IgD-negative memory B cell (primary cell): ENCODE data around the gene CDK6. TPM values are rescaled to one million over a fixed set of nuclear protein-coding genes. Genes with fewer than 3 reads are reported as not detected.

ENCODE experiments used
- H3K27ac Mint-ChIP-seq, 3 donors: one replicate each; pipeline ENCODE4 v1.8.0; 2020 to 2022; ENCODE audit warnings: mild to moderate bottlenecking in 3 of 3, mixed read lengths in 3 of 3, moderate library complexity in 1 of 3
- H3K27me3 Mint-ChIP-seq: one replicate; pipeline ENCODE4 v1.8.0; 2021; ENCODE audit warnings: mixed read lengths
- H3K36me3 Mint-ChIP-seq: one replicate; pipeline ENCODE4 v1.8.0; 2020; ENCODE audit warnings: mild to moderate bottlenecking, mixed read lengths
- H3K4me1 Mint-ChIP-seq, 3 donors: one replicate each; pipeline ENCODE4 v1.8.0; 2020 to 2022; ENCODE audit warnings: mixed read lengths in 3 of 3, mild to moderate bottlenecking in 1 of 3
- H3K4me3 Mint-ChIP-seq, 4 donors: one replicate each; pipeline ENCODE4 v1.8.0; 2020 to 2022; ENCODE audit warnings: mild to moderate bottlenecking in 4 of 4, mixed read lengths in 4 of 4, moderate library complexity in 3 of 4
- H3K9me3 Mint-ChIP-seq, 3 donors: one replicate each; pipeline ENCODE4 v1.8.0; 2020 to 2021; ENCODE audit warnings: mixed read lengths in 3 of 3, mild to moderate bottlenecking in 1 of 3
- polyA plus RNA-seq: library from polyadenylated mRNA; unstranded; fragments of 300-500 nt; fragmentation: Illumina TruSeq; gene quantifications from one replicate; pipeline ENCODE4 v1.2.3, GENCODE V29; 2021

Gene CDK6
- polyA plus RNA-seq, 1 donor from 2014 or later, result 7.9 TPM

- Mint-ChIP-seq H3K36me3 (no peaks in the 10 kb centered on the region), H3K9me3 (no peaks in the 10 kb centered on the region), H3K4me3 (no peak overlapping the region), H3K4me1 (peaks cover 7 to 22% (median 16%) of the 10 kb centered on the region in 3 donors), H3K27me3 (no peaks in the 10 kb centered on the region), H3K27ac (no peak overlapping the region)
These were observed 196.4 kb downstream of the CDK6 start for GRCh38 chr7:92639966-92640365.

DNA sequence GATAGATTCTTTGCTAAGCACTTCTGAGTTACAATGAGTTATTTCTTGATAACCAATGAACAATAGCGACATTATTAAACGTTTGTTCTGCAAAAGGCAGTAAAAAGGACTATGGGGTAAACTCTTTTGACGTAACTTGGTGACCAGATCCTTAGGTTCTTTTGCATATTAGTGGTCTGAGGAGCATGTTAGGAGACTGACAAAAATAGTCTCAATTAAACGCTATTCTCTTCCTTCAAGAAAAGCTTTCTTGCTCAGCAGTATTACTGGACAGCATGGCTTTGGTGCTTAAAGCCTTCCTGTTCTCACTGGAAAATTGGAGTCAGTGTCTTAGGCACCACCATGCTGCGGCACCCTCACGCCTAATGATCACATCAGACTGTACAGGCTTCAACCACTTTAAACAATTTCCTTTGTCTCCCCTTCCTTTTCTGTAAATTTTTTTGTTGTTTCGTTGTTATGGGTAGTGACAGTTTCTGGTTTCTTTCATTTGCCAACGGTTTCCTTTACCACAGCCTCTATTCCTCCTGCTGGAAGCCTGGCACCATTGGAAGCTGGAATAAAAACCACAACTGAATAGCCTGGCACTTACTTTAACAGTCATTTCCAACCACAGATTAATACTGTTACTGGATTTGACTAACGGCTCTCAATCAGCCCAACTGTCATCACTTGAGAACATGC is 197.0 kb downstream of the CDK6 start:
- H3K4me3 Mint-ChIP-seq, result peak overlapping the region in 1 of 4 donors; percentile 24
- no peaks in the 10 kb centered on the region for H3K36me3 Mint-ChIP-seq
- peaks cover 9 to 23% (median 16%) of the 10 kb centered on the region in 3 donors for H3K4me1 Mint-ChIP-seq
- H3K27ac Mint-ChIP-seq, result no peak overlapping the region
- H3K9me3 Mint-ChIP-seq, result no peaks in the 10 kb centered on the region
- no peaks in the 10 kb centered on the region for H3K27me3 Mint-ChIP-seq

- H3K36me3 Mint-ChIP-seq, result no peaks in the 10 kb centered on the region
- no peaks in the 10 kb centered on the region for H3K27me3 Mint-ChIP-seq
- H3K9me3 Mint-ChIP-seq, result no peaks in the 10 kb centered on the region
- H3K27ac Mint-ChIP-seq, result no peak overlapping the region
- no peak overlapping the region for H3K4me3 Mint-ChIP-seq
- H3K4me1 Mint-ChIP-seq, result peaks cover 23 to 29% (median 28%) of the 10 kb centered on the region in 3 donors
These were observed 200.3 kb downstream of the CDK6 start for GRCh38 chr7:92636018-92636560.

- H3K4me3 Mint-ChIP-seq, result no peak overlapping the region
- no peaks in the 10 kb centered on the region for H3K9me3 Mint-ChIP-seq
- no peaks in the 10 kb centered on the region for H3K36me3 Mint-ChIP-seq
These were observed 200.8 kb downstream of the CDK6 start for GRCh38 chr7:92635538-92635937.

GRCh38 chr7:92634924-92635519 is 201.4 kb downstream of the CDK6 start:
- no peak overlapping the region for H3K27ac Mint-ChIP-seq
- no peaks in the 10 kb centered on the region for H3K9me3 Mint-ChIP-seq
- no peaks in the 10 kb centered on the region for H3K27me3 Mint-ChIP-seq
- no peak overlapping the region for H3K4me3 Mint-ChIP-seq
- H3K4me1 Mint-ChIP-seq, result peaks cover 24 to 29% (median 28%) of the 10 kb centered on the region in 3 donors
- H3K36me3 Mint-ChIP-seq, result no peaks in the 10 kb centered on the region

More at GRCh38 chr7:92635538-92635937, 200.8 kb downstream of the CDK6 start:
- H3K4me1 Mint-ChIP-seq, result peaks cover 24 to 29% (median 28%) of the 10 kb centered on the region in 3 donors
- H3K27me3 Mint-ChIP-seq, result no peaks in the 10 kb centered on the region
- H3K27ac Mint-ChIP-seq, result no peak overlapping the region

DNA sequence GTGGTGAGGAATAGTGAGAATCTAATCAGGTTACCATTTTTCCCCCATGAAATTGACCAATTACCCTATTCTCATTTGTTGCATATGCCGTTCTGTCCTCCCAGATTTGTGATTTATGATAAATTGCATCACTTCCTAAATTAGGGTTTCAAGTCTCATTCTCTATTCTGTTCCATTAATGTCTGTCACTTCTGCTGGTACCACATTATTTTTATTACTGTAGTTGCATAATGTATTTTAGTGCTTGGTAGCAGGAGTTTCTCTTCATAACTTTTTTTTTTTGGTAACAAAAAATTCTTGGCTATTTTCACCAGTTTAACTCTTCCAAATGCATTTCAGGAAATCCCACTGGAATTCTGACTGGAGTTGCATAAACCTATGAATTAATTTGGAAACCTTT is 202.2 kb downstream of the CDK6 start:
- Mint-ChIP-seq H3K27me3 (no peaks in the 10 kb centered on the region), H3K4me3 (no peak overlapping the region), H3K4me1 (peaks cover 20 to 28% (median 25%) of the 10 kb centered on the region in 3 donors), H3K9me3 (no peaks in the 10 kb centered on the region), H3K36me3 (no peaks in the 10 kb centered on the region), H3K27ac (no peak overlapping the region)

DNA sequence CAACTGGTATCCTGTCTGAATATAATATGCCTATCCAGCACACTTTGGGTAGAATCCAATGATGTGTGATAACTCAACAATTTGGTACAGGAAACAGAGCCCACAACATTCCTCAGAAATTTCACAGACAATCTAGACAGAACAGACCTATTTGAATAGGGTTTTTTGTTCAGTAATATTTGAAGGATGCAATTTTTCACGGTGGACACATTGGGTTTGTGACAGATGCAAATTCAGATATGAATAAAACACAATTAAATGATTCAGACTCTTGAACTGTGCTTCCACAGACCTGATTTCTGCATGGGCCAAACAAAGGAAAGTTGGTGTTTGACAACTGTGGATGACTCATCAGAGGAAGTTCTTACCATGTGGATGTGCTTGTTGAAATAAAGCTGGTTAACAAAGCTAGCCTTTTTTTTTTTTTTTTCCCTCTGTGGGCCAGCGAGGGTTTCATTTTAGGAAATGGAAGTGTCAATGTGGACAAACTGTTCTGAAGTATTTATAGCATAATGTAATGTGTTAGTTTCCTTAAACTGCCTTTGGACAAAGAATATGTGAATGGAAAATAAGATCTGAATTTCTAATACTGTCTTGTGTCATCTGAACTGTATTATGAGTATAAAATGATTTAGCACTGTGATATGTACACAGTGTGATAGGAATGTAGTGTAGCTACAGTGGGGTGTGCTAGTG is 203.0 kb downstream of the CDK6 start:
- H3K36me3 Mint-ChIP-seq, result peaks cover 3% of the 10 kb centered on the region
- H3K27me3 Mint-ChIP-seq, result peaks cover 2% of the 10 kb centered on the region
- H3K9me3 Mint-ChIP-seq, result no peaks in the 10 kb centered on the region
- no peak overlapping the region for H3K27ac Mint-ChIP-seq
- H3K4me3 Mint-ChIP-seq, result no peak overlapping the region
- peaks cover 20 to 28% (median 22%) of the 10 kb centered on the region in 3 donors for H3K4me1 Mint-ChIP-seq

GRCh38 chr7:92632791-92633190 is 203.6 kb downstream of the CDK6 start:
- H3K4me1 Mint-ChIP-seq, result peaks cover 20 to 28% (median 22%) of the 10 kb centered on the region in 3 donors
- no peaks in the 10 kb centered on the region for H3K9me3 Mint-ChIP-seq
- peaks cover 2% of the 10 kb centered on the region for H3K27me3 Mint-ChIP-seq
- H3K36me3 Mint-ChIP-seq, result peaks cover 4% of the 10 kb centered on the region
- H3K27ac Mint-ChIP-seq, result no peak overlapping the region
- no peak overlapping the region for H3K4me3 Mint-ChIP-seq

DNA sequence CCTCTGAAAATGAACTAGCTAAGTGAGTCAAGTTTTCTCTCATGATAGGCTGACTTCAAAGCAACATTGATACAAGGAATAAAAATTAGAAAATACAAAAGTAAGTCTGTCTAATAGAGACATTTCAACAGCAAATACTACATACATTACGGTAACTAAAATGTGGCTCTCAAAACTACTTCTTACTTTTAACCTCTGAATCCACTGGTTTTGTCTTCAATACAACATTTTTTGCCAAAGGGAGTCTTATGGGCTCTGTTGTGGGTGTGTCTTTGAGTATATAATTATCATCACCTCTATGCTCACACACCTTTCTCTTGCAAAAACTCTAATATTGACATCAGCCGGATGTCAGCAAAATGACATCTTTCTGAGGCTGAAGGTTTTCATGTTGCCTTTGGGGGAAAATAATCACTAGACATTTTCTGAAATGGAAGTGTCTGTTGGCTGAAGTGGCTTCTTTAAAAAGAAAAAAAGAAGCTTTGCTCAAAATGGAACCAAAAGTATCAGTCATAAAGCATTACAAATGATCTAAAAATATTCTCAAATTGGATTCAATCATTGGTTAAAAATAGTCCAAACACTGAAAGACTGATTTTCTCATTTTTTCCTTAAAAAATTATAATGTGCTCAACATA is 204.4 kb downstream of the CDK6 start:
- Mint-ChIP-seq H3K27me3 (peaks cover 2% of the 10 kb centered on the region), H3K36me3 (peaks cover 4% of the 10 kb centered on the region), H3K9me3 (peaks cover 0 to 3% (median 0%) of the 10 kb centered on the region in 3 donors), H3K4me1 (peaks cover 20 to 28% (median 22%) of the 10 kb centered on the region in 3 donors), H3K4me3 (no peak overlapping the region), H3K27ac (peak overlapping the region in 1 of 3 donors; percentile 37)

DNA sequence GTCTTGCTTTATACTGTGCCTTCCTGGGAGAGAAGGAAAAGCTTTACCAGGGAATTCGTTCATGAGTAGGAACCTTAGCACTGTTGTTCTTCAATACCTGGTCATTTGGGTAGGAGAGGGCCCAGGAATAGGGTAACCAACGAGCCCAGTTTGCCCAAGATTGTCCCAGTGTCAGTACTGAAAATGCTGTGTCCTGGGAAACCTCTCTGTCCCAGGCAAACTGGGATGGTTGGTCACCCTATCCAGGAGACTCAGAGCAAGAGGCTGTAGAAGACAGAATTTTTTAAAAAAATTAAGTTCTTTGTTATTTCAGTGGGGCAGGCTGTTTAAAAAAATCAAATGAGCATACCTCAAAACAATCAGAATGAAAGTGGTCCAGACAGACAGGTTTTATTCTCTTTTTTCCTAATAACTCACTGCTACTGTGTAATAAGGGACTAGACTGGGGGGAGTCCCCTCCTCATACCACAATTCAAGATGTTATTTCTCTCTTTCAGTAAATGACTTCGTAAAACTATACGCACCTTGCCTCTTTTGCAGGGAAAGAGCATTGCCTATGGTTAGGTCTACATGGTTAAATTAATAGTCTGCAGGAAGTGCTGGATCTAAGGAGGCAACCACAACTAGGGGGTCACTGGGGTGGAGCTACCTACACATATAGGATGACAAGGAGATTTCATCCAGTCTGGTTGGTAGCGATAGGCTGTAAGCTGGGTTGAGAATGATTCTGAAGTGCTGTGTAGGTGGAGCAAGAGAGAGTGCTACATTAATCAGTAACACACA is 205.1 kb downstream of the CDK6 start:
- Mint-ChIP-seq H3K4me3 (no peak overlapping the region), H3K4me1 (peaks cover 20 to 28% (median 22%) of the 10 kb centered on the region in 3 donors), H3K9me3 (peaks cover 0 to 3% (median 0%) of the 10 kb centered on the region in 3 donors), H3K27ac (peak overlapping the region in 1 of 3 donors; percentile 37), H3K27me3 (peaks cover 2% of the 10 kb centered on the region), H3K36me3 (peaks cover 4% of the 10 kb centered on the region)

DNA sequence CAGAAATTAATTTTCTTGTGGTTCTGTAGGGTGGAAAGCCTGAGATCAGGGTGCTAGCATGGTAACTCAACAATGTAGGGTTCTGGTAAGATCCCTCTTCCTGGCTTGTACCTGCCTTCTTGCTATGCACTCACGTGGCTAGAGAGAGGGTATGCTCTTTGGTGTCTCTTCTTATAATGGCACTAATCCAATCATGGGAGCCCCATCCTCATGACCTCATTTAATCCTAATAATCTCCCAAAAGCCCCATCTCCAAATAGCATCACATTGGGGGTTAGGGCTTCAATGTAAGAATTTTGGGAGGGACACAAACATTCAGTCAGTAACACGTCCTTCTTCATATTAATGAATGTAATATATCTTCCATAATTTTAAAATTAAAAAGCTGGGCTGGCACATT is 206.6 kb downstream of the CDK6 start:
- H3K9me3 Mint-ChIP-seq, result peaks cover 0 to 3% (median 0%) of the 10 kb centered on the region in 3 donors
- H3K36me3 Mint-ChIP-seq, result peaks cover 4% of the 10 kb centered on the region
- peak overlapping the region in 1 of 3 donors; percentile 55 for H3K27ac Mint-ChIP-seq
- H3K27me3 Mint-ChIP-seq, result peaks cover 2% of the 10 kb centered on the region
- H3K4me3 Mint-ChIP-seq, result no peak overlapping the region
- H3K4me1 Mint-ChIP-seq, result peaks cover 15 to 20% (median 16%) of the 10 kb centered on the region in 3 donors

GRCh38 chr7:92627956-92628355 is 208.4 kb downstream of the CDK6 start:
- Mint-ChIP-seq H3K36me3 (peaks cover 4% of the 10 kb centered on the region), H3K4me3 (no peak overlapping the region), H3K4me1 (peaks cover 7% of the 10 kb centered on the region in 3 donors), H3K27ac (no peak overlapping the region), H3K27me3 (peaks cover 2% of the 10 kb centered on the region), H3K9me3 (peaks cover 0 to 3% (median 0%) of the 10 kb centered on the region in 3 donors)

- Mint-ChIP-seq H3K27ac (no peak overlapping the region), H3K27me3 (peaks cover 2% of the 10 kb centered on the region), H3K36me3 (peaks cover 4% of the 10 kb centered on the region), H3K4me3 (no peak overlapping the region), H3K4me1 (peaks cover 2 to 6% (median 5%) of the 10 kb centered on the region in 3 donors), H3K9me3 (peaks cover 0 to 3% (median 0%) of the 10 kb centered on the region in 3 donors)
These were observed 210.0 kb downstream of the CDK6 start for GRCh38 chr7:92626281-92626809.

DNA sequence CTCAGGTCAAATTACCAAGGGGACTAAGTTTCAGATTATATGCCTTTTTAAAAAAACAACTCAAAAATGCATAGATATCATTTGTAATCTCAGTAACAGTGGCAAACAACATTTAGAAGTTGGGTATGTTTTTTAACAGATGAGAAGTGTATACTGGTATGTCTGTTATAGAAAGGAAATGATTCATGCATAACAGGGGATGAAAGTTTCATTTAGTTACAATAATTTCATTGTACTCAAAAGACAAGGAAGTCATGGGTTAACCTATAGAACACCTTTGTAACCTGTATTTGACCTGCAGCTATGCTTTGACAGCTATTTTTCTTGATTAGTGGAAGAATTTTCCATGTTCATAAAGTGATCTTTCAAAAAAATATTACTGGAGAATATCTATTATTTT is 210.8 kb downstream of the CDK6 start:
- Mint-ChIP-seq H3K4me1 (peaks cover 5 to 9% (median 8%) of the 10 kb centered on the region in 3 donors), H3K36me3 (peaks cover 4% of the 10 kb centered on the region), H3K27ac (no peak overlapping the region), H3K9me3 (peaks cover 0 to 3% (median 0%) of the 10 kb centered on the region in 3 donors), H3K4me3 (no peak overlapping the region), H3K27me3 (peaks cover 2% of the 10 kb centered on the region)
